Ovary (tissue), 3 donors: ENCODE data around the gene YARS1.

ENCODE experiments used
- EP300 ChIP-seq: sonication (generic); formaldehyde crosslinking; IDR thresholded peaks from one replicate; pipeline ENCODE4 v1.6.1; 2017; ENCODE audit warnings: antibody characterized with exemption
- POLR2A ChIP-seq: fragments of 450-650 bp; IDR thresholded peaks from one replicate; pipeline ENCODE4 v1.6.1; 2017; ENCODE audit warnings: antibody characterized with exemption, mild to moderate bottlenecking, moderate library complexity
- TF ChIP-seq, protein P1 (sequence below), 3 donors: fragments of 450-650 bp in 2 of 3; fragments of 200-600 bp in 1 of 3; IDR thresholded peaks; one replicate each; pipeline versions ENCODE4 v1.5.1 to v1.8.0; 2016 to 2022; ENCODE audit warnings: antibody characterized with exemption in 3 of 3, mild to moderate bottlenecking in 1 of 3
- donor health status: DM: no; HTN: no; CAD: no.

- TF ChIP-seq POLR2A, result no peak
- TF ChIP-seq, protein P1, sequence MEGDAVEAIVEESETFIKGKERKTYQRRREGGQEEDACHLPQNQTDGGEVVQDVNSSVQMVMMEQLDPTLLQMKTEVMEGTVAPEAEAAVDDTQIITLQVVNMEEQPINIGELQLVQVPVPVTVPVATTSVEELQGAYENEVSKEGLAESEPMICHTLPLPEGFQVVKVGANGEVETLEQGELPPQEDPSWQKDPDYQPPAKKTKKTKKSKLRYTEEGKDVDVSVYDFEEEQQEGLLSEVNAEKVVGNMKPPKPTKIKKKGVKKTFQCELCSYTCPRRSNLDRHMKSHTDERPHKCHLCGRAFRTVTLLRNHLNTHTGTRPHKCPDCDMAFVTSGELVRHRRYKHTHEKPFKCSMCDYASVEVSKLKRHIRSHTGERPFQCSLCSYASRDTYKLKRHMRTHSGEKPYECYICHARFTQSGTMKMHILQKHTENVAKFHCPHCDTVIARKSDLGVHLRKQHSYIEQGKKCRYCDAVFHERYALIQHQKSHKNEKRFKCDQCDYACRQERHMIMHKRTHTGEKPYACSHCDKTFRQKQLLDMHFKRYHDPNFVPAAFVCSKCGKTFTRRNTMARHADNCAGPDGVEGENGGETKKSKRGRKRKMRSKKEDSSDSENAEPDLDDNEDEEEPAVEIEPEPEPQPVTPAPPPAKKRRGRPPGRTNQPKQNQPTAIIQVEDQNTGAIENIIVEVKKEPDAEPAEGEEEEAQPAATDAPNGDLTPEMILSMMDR (IDR thresholded peaks at IDR 0.05), result no peak
- TF ChIP-seq EP300, result no peak
Observed at GRCh38 chr1:32830092-32830852, 13.1 kb upstream of the YARS1 start.
